GM12875 (cell line): ENCODE results near the gene UGT1A9.
"Not testable (repeated sequence)": the region's sequence is repeated elsewhere in the genome, so short reads cannot be mapped to it uniquely, and the experiment has no call there.

Experiments
- H3K4me3 ChIP-seq: one replicate; pipeline ENCODE4 v1.5.1; 2011; ENCODE audit warnings: low read depth, low read length, control low read depth
- CTCF ChIP-seq: IDR thresholded peaks from 2 replicates; pipeline ENCODE4 v1.5.1; 2011; ENCODE audit warnings: low read depth, mild to moderate bottlenecking, control low read depth, inconsistent platforms, low read length, moderate library complexity, borderline replicate concordance; ENCODE audit not compliant: insufficient read depth

Gene UGT1A9

GRCh38 chr2:233651430-233651829, 20.3 kb upstream of the UGT1A9 start:
- H3K4me3 ChIP-seq, result no peak overlapping the region
- no peak for TF ChIP-seq CTCF

- TF ChIP-seq CTCF, result no peak
- H3K4me3 ChIP-seq, result no peak overlapping the region
Measured at GRCh38 chr2:233654501-233654900, 17.2 kb upstream of the UGT1A9 start.

- TF ChIP-seq CTCF, result no peak
- H3K4me3 ChIP-seq, result no peak overlapping the region
Measured at GRCh38 chr2:233655043-233655442, 16.7 kb upstream of the UGT1A9 start.

- H3K4me3 ChIP-seq, result not testable (repeated sequence)
Measured at GRCh38 chr2:233655943-233656342, 15.8 kb upstream of the UGT1A9 start.

GRCh38 chr2:233656443-233656842, 15.3 kb upstream of the UGT1A9 start:
- TF ChIP-seq CTCF, result no peak
- no peak overlapping the region for H3K4me3 ChIP-seq

- TF ChIP-seq CTCF, result no peak
- no peak overlapping the region for H3K4me3 ChIP-seq
Measured at GRCh38 chr2:233658610-233659009, 13.1 kb upstream of the UGT1A9 start.

GRCh38 chr2:233663911-233664310, 7.8 kb upstream of the UGT1A9 start:
- TF ChIP-seq CTCF, result no peak

More at GRCh38 chr2:233663911-233664310, 7.8 kb upstream of the UGT1A9 start:
- no peak overlapping the region for H3K4me3 ChIP-seq
